PC-9 (cell line): Measurements from ENCODE around the gene PRR15L.

Experiments used
- EZH2 ChIP-seq: fragments of 200-600 bp; sonication (generic); IDR thresholded peaks from 2 replicates; pipeline ENCODE4 v1.8.0; 2017; ENCODE audit warnings: antibody characterized with exemption, low read depth
- TF ChIP-seq, protein P1 (sequence below): fragments of 200-600 bp; sonication (generic); conservative IDR thresholded peaks from 2 replicates; pipeline ENCODE4 v1.6.1; 2017; ENCODE audit warnings: mixed run types, antibody characterized with exemption, mild to moderate bottlenecking, moderate library complexity

DNA sequence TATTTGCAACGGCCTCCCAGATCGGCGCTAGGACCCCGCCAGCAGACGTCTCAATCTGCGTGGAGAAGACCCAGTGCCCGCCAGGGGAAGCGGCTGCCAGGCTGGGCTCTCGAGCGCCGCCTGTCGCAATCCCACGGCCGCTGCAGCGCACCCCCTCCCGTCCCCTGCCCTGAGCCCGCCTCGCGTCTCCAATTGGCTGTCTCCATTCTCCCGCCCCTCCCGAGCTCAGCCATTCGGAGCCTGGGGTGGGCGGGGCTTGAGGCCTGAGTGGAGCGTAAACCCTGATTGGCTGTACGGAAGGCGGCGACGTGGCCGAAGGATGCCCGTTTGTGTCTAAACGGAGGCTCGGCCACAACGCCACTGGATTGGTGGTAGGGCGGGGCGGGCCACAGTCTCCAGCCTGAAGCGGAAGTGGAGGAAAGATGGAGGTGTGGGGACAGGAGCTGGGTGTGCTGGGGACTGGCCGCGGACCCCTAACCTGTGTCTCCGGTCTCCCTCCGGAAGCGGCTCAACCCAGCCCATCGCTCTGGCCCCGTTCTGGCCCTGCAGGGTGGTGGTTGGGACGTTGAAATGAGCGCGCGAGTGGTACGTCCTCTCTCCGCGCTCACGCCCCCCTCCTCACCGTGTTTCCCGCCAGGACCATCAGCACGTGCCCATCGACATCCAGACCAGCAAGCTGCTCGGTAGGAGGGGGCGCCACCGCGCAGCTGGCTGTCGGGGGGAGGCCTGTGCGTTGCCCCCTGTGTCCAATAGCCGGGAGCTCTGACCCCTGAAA lies 13.2 kb upstream of the PRR15L start, which contains the start of gene CDK5RAP3:
- TF ChIP-seq, protein P1, sequence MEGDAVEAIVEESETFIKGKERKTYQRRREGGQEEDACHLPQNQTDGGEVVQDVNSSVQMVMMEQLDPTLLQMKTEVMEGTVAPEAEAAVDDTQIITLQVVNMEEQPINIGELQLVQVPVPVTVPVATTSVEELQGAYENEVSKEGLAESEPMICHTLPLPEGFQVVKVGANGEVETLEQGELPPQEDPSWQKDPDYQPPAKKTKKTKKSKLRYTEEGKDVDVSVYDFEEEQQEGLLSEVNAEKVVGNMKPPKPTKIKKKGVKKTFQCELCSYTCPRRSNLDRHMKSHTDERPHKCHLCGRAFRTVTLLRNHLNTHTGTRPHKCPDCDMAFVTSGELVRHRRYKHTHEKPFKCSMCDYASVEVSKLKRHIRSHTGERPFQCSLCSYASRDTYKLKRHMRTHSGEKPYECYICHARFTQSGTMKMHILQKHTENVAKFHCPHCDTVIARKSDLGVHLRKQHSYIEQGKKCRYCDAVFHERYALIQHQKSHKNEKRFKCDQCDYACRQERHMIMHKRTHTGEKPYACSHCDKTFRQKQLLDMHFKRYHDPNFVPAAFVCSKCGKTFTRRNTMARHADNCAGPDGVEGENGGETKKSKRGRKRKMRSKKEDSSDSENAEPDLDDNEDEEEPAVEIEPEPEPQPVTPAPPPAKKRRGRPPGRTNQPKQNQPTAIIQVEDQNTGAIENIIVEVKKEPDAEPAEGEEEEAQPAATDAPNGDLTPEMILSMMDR: peak; percentile 90
- no peak for TF ChIP-seq EZH2
